DMS153 (cell line): ENCODE data around the gene UNC5B.
"Not testable (repeated sequence)": the region's sequence is repeated elsewhere in the genome, so short reads cannot be mapped to it uniquely, and the experiment has no call there.

Source experiments
- DNase-seq: peaks from one replicate; lab custom pipeline; 2025; lab: John Stamatoyannopoulos, UW

Gene UNC5B

GRCh38 chr10:71283410-71283809 lies 71.0 kb downstream of the UNC5B start:
- DNase-seq: no peak

GRCh38 chr10:71283876-71284275 lies 71.5 kb downstream of the UNC5B start:
- no peak for DNase-seq

- DNase-seq: no peak
Observed at GRCh38 chr10:71284544-71285179, 72.3 kb downstream of the UNC5B start.

- no peak for DNase-seq
Observed at GRCh38 chr10:71285180-71285545, 72.8 kb downstream of the UNC5B start.

- DNase-seq: no peak
Observed at GRCh38 chr10:71285986-71286385, 73.6 kb downstream of the UNC5B start.

- no peak for DNase-seq
Observed at GRCh38 chr10:71286521-71287294, 74.3 kb downstream of the UNC5B start.

- DNase-seq: no peak
Observed at GRCh38 chr10:71287456-71287855, 75.1 kb downstream of the UNC5B start.

GRCh38 chr10:71288461-71288860 lies 76.1 kb downstream of the UNC5B start:
- DNase-seq: no peak

- DNase-seq: no peak
Observed at GRCh38 chr10:71289421-71290130, 77.2 kb downstream of the UNC5B start.

- DNase-seq: no peak
Observed at GRCh38 chr10:71290331-71290730, 78.0 kb downstream of the UNC5B start.

- DNase-seq: no peak
Observed at GRCh38 chr10:71290806-71291527, 78.6 kb downstream of the UNC5B start.

GRCh38 chr10:71291528-71291900 lies 79.1 kb downstream of the UNC5B start:
- no peak for DNase-seq

GRCh38 chr10:71292624-71293445 lies 80.5 kb downstream of the UNC5B start:
- no peak for DNase-seq

- no peak for DNase-seq
Observed at GRCh38 chr10:71293446-71294084, 81.2 kb downstream of the UNC5B start.

GRCh38 chr10:71294091-71294561 lies 81.8 kb downstream of the UNC5B start:
- no peak for DNase-seq

GRCh38 chr10:71294856-71295255 lies 82.5 kb downstream of the UNC5B start:
- no peak for DNase-seq

- DNase-seq: no peak
Observed at GRCh38 chr10:71295641-71296040, 83.3 kb downstream of the UNC5B start.

GRCh38 chr10:71296086-71296485 lies 83.7 kb downstream of the UNC5B start:
- no peak for DNase-seq

GRCh38 chr10:71296811-71297210 lies 84.4 kb downstream of the UNC5B start:
- DNase-seq: not testable (repeated sequence)

GRCh38 chr10:71297343-71297742 lies 85.0 kb downstream of the UNC5B start:
- DNase-seq: no peak
